ENCODE data around the gene SEMG2. TPM values are rescaled to one million over a fixed set of nuclear protein-coding genes. Genes with fewer than 3 reads are reported as not detected.

The SEMG2 gene
- not detected for total RNA-seq

GRCh38 chr20:45221076-45221475, at the start of gene SEMG2:
SEMG2 (plus strand) TSS chr20:45221373; CDS start chr20:45221390, 17 bp downstream.
- TF ChIP-seq POLR2A (IDR thresholded peaks at IDR 0.05): no peak
- TF ChIP-seq CTCF (IDR thresholded peaks at IDR 0.05): no peak
- no peak within 1 kb of the TSS for H3K4me3 ChIP-seq (ENCODE audit: low read depth, poor library complexity, severe bottlenecking)
- no peak for DNase-seq (ENCODE audit: low spot score in 2 of 2)
- intact Hi-C loops (cut with DNase I; ENCODE audit: low total_unique reads): no loop called here
- WGBS, 2 donors: 86 to 87% methylated on average over 4 of the region's 4 CpGs

GRCh38 chr20:45173522-45173921, 47.7 kb upstream of the SEMG2 start:
- no peak overlapping the region for H3K4me3 ChIP-seq (ENCODE audit: low read depth, poor library complexity, severe bottlenecking)
- TF ChIP-seq CTCF (IDR thresholded peaks at IDR 0.05) (no peak), POLR2A (IDR thresholded peaks at IDR 0.05) (no peak)
- WGBS, 2 donors: 23 to 27% methylated on average over 1 of the region's 1 CpG
- DNase-seq (ENCODE audit: low spot score in 2 of 2): no peak
- intact Hi-C loops (cut with DNase I; ENCODE audit: low total_unique reads): no loop called here

GRCh38 chr20:45174434-45175364, 46.5 kb upstream of the SEMG2 start, which contains the start of gene PI3:
PI3 (plus strand) TSS chr20:45174902; CDS start chr20:45174923, 21 bp downstream.
- intact Hi-C loops (cut with DNase I; ENCODE audit: low total_unique reads): no loop called here
- H3K4me3 ChIP-seq (ENCODE audit: low read depth, poor library complexity, severe bottlenecking): no peak within 1 kb of the TSS
- WGBS, 2 donors: 76 to 77% methylated on average over 8 of the region's 8 CpGs
- TF ChIP-seq POLR2A (IDR thresholded peaks at IDR 0.05) (no peak), CTCF (IDR thresholded peaks at IDR 0.05) (no peak)
- DNase-seq (ENCODE audit: low spot score in 2 of 2): no peak

GRCh38 chr20:45176526-45177267, 44.5 kb upstream of the SEMG2 start:
- 70 to 73% methylated on average over 4 of the region's 4 CpGs for WGBS, 2 donors
- H3K4me3 ChIP-seq (ENCODE audit: low read depth, poor library complexity, severe bottlenecking): no peak overlapping the region
- DNase-seq (ENCODE audit: low spot score in 2 of 2): no peak
- TF ChIP-seq POLR2A (IDR thresholded peaks at IDR 0.05): no peak
- no peak for TF ChIP-seq CTCF (IDR thresholded peaks at IDR 0.05)
- intact Hi-C loops (cut with DNase I; ENCODE audit: low total_unique reads): no loop called here

GRCh38 chr20:45179166-45179565, 42.0 kb upstream of the SEMG2 start:
- intact Hi-C loops (cut with DNase I; ENCODE audit: low total_unique reads): no loop called here
- no peak for DNase-seq (ENCODE audit: low spot score in 2 of 2)
- WGBS, 2 donors: 64 to 72% methylated on average over 2 of the region's 2 CpGs
- no peak overlapping the region for H3K4me3 ChIP-seq (ENCODE audit: low read depth, poor library complexity, severe bottlenecking)
- no peak for TF ChIP-seq CTCF (IDR thresholded peaks at IDR 0.05)

All from lower leg skin (tissue), 4 donors.